ENCODE data around the gene HIVEP3. TPM values are rescaled to one million over a fixed set of nuclear protein-coding genes. Genes with fewer than 3 reads are reported as not detected.

HIVEP3 gene
- total and polyA plus RNA-seq, 5 donors: 6.3 to 7.9 (median 7.2) TPM

DNA sequence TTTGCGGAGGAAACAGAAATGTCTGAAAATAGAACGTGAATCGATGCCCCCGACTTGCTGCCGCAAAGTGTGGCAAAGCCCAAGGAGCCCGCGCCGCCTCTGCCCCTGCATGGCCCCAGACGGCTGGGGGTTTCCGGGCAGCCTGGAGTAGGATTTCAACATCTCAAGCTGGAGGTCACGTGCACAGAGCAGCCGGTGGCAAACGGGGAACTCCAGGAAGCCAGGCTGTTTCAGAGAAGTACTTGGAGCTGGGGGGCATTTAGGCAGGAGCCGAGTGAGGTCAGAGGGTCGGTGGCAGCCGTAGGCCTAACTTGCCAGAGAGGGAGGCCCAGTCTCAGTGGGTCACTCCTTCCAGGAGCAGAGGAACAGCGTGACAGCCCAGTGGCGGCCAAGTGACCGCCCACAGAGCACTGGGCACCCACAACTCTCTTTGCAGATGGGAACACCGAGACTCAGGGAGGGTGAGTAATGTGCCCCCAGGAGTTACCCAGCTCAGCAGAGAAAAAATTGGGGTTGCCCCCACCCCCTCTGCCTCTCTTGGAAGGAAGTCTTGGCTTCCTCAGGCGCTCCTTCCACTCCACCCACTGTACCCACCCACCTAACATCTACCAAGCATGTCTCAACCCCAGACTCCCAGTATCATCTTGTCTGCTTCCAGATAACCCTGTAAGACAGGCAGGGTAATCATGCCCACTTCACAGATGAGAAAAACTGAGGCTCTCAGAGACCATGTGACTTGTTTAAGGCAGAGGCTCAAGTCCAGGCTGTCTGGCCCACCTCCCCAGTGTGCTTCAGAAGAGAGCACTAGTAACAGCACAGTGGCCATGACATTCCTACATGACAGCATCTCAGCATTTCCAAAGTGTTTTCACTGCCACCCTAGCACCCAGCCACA is 179.4 kb downstream of the HIVEP3 start:
- intact Hi-C loops (cut with DNase I): no loop called here
- Histone ChIP-seq H3K27me3 (ENCODE audit: control insufficient read depth, insufficient read depth) (no peaks in the 10 kb centered on the region), H3K9me3 (ENCODE audit: control insufficient read depth, low read length) (no peaks in the 10 kb centered on the region), H3K4me1 (ENCODE audit: control insufficient read depth, insufficient read depth, low read length) (peaks cover 6% of the 10 kb centered on the region), H3K27ac (ENCODE audit: low read length) (no peak overlapping the region), H3K4me3 (ENCODE audit: low read length) (no peak overlapping the region)
- ATAC-seq (peak; percentile 75 to 86), DNase-seq (peak; percentile 74 to 91 (median 91))
- 38% methylated on average over 21 of the region's 21 CpGs for WGBS

GRCh38 chr1:41738475-41738874 is 180.2 kb downstream of the HIVEP3 start:
- 91% methylated on average over 2 of the region's 2 CpGs for WGBS
- H3K27ac ChIP-seq (ENCODE audit: low read length): no peak overlapping the region
- peaks cover 6% of the 10 kb centered on the region for H3K4me1 ChIP-seq (ENCODE audit: control insufficient read depth, insufficient read depth, low read length)
- intact Hi-C loops (cut with DNase I): no loop called here
- H3K27me3 ChIP-seq (ENCODE audit: control insufficient read depth, insufficient read depth): no peaks in the 10 kb centered on the region
- DNase-seq: peak in 1 of 3 donors; percentile 37
- ATAC-seq: no peak
- H3K4me3 ChIP-seq (ENCODE audit: low read length): no peak overlapping the region
- H3K9me3 ChIP-seq (ENCODE audit: control insufficient read depth, low read length): no peaks in the 10 kb centered on the region

DNA sequence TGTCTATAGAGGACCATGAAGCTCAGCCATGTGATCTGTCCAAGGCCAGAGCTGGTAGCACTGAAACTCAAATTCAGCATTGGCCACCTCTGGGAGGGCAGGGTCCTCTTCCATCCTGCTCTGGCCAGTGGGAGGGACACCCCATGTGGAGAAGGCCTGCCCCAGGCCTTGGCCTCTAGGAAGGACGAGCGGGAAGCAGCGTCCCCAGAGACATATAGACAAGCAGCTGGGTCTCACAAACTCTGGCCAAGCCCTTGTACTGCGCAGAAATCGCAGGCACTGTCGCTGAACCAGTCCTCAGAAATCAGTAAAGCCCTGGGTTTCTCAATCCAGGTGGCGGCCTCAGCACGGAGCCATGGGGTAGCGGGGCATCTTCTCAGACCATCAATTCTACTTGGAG is 180.7 kb downstream of the HIVEP3 start:
- no peaks in the 10 kb centered on the region for H3K27me3 ChIP-seq (ENCODE audit: control insufficient read depth, insufficient read depth)
- intact Hi-C loops (cut with DNase I): no loop called here
- WGBS: 91% methylated on average over 9 of the region's 9 CpGs
- H3K4me1 ChIP-seq (ENCODE audit: control insufficient read depth, insufficient read depth, low read length): peaks cover 6% of the 10 kb centered on the region
- no peak overlapping the region for H3K27ac ChIP-seq (ENCODE audit: low read length)
- ATAC-seq: no peak
- peak in 1 of 3 donors; percentile 47 for DNase-seq
- H3K9me3 ChIP-seq (ENCODE audit: control insufficient read depth, low read length): no peaks in the 10 kb centered on the region
- no peak overlapping the region for H3K4me3 ChIP-seq (ENCODE audit: low read length)

DNA sequence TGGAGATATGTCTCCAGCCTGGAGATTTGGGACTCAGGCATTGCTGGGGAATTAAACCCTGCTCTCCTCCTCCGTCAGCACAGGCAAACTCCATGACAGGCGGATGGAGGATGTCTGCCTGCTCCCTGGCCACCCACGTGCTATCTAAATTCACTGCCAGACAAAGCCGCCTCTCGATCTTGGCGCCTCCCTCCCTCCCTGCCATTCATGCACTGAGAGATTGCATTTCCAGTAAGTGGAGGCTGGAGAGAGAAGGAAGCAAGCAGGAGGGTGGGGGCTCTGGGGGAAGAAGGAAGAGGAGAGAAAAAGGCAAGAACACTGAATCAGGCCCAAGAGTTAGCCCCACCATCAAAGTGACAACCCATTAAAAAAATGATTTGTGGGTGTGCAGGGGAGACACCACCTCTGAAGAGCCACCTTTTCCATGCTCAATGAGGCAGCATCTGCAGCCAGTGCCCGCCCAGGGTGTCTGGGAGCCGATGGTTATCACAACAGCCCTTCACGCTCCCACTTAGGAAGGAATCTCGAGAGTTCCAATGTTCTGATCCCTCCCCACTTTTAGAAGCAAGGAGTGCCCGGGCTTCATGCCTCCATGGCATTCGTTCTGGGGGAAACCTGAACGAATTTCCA is 183.0 kb downstream of the HIVEP3 start:
- 54% methylated on average over 13 of the region's 13 CpGs for WGBS
- intact Hi-C loops (cut with DNase I): no loop called here
- no peak overlapping the region for H3K4me3 ChIP-seq (ENCODE audit: low read length)
- peaks cover 6% of the 10 kb centered on the region for H3K4me1 ChIP-seq (ENCODE audit: control insufficient read depth, insufficient read depth, low read length)
- no peaks in the 10 kb centered on the region for H3K27me3 ChIP-seq (ENCODE audit: control insufficient read depth, insufficient read depth)
- ATAC-seq (peak; percentile 30 to 42), DNase-seq (peak; percentile 47 to 80 (median 78))
- H3K9me3 ChIP-seq (ENCODE audit: control insufficient read depth, low read length): no peaks in the 10 kb centered on the region
- H3K27ac ChIP-seq (ENCODE audit: low read length): no peak overlapping the region

DNA sequence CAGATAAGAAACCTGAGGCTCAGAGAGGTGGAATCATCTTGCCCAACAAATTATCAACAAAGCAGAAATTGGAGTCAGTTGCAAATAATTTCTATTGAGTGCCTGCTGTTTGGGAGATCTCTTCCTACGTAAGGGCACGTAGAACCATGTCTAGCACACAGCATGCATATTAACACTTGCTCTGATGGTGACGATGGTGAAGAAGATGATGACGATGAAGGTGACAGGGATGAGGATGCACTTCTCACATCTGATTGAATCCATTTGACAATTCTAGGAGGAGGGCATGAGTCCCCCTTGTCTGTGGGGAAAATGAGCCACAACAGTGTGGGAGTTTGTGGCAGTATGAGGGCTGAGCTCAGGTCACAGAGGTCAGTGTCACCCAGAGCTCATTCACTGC is 183.6 kb downstream of the HIVEP3 start:
- no peak overlapping the region for H3K27ac ChIP-seq (ENCODE audit: low read length)
- ATAC-seq (no peak), DNase-seq (no peak)
- H3K9me3 ChIP-seq (ENCODE audit: control insufficient read depth, low read length): no peaks in the 10 kb centered on the region
- intact Hi-C loops (cut with DNase I): no loop called here
- H3K27me3 ChIP-seq (ENCODE audit: control insufficient read depth, insufficient read depth): no peaks in the 10 kb centered on the region
- H3K4me1 ChIP-seq (ENCODE audit: control insufficient read depth, insufficient read depth, low read length): peaks cover 8% of the 10 kb centered on the region
- no peak overlapping the region for H3K4me3 ChIP-seq (ENCODE audit: low read length)
- WGBS: 85% methylated on average over 4 of the region's 4 CpGs

DNA sequence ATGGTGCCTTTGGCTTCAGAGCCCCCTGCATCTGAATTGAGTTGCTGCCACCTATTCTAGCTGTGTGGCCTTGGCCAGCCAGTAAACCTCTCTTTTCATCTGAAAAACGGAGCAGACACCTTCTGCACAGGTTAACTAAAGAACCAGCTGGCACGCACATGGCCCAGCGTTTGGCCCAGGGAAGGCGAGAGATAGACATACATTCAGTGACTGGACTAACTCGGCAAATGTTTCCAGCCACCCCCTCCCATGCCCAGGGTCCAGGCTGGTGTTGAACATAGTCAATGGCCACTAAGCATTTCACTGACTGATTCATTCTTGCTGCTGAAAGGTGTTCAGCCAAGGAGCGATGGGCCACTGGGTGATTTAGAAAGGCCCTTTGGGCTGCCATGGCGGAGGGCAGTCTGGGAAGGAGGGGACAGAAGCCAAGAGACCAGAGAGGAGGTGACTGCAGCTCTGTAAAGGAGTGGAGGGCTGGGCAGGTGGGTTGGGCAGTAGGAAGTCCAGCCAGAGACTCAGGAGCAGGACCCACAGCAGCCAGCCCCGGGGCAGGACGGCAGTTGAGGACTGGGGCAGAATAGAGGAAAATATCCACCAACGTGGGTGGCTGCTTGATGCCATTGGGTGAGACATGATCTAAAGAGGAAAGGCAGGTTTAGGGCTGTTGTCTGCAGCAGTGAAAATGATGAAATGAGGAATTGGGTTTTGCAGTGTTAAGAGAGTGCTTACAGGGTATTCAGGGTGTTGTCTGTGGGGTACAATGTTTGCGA is 184.3 kb downstream of the HIVEP3 start:
- Histone ChIP-seq H3K9me3 (ENCODE audit: control insufficient read depth, low read length) (no peaks in the 10 kb centered on the region), H3K27me3 (ENCODE audit: control insufficient read depth, insufficient read depth) (no peaks in the 10 kb centered on the region), H3K27ac (ENCODE audit: low read length) (no peak overlapping the region), H3K4me3 (ENCODE audit: low read length) (no peak overlapping the region), H3K4me1 (ENCODE audit: control insufficient read depth, insufficient read depth, low read length) (peaks cover 13% of the 10 kb centered on the region)
- 93% methylated on average over 11 of the region's 11 CpGs for WGBS
- intact Hi-C loops (cut with DNase I): no loop called here
- DNase-seq (peak in 1 of 3 donors; percentile 50), ATAC-seq (no peak)

DNA sequence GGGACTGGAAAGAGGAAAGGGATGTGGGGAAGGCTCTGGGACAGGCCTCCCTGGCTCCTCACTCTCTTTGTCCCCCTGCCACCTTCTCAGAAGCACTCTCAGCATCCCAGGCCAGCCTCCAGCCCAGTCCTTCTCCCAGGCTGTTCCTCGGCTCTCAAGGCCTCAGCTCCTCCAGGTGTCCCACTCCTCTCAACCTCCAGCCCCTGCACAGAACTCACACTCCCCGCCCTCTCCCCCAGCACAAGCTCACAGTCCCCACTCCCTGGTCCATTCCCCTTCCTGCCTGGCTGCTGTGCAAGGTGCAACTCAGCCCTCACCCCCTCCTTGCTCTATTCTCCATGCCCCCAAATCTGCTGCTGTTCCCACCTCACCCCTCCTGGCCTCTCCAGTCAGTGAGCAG is 185.0 kb downstream of the HIVEP3 start:
- DNase-seq (no peak), ATAC-seq (no peak)
- intact Hi-C loops (cut with DNase I): no loop called here
- 97% methylated on average over 2 of the region's 2 CpGs for WGBS
- no peak overlapping the region for H3K4me3 ChIP-seq (ENCODE audit: low read length)
- H3K4me1 ChIP-seq (ENCODE audit: control insufficient read depth, insufficient read depth, low read length): peaks cover 7% of the 10 kb centered on the region
- H3K27me3 ChIP-seq (ENCODE audit: control insufficient read depth, insufficient read depth): no peaks in the 10 kb centered on the region
- no peaks in the 10 kb centered on the region for H3K9me3 ChIP-seq (ENCODE audit: control insufficient read depth, low read length)
- no peak overlapping the region for H3K27ac ChIP-seq (ENCODE audit: low read length)

DNA sequence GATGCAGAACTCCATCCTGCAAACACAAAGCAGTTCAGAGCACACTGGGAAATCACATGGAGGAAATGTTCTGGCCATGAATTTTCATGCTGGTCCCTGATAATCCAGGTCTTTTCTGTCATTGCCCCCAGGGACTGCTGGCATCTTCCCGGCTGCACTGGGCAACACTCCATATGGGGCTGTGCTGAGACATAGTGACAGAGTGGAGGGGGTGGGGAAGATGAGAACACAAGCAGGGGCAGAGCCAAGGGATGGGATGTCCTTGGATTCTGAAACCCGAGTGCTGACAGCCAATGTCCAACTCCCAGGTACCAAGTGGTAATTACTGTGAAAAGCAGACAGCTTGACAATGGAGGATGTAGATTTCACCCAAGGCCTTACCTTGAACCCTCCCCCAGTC is 185.7 kb downstream of the HIVEP3 start:
- WGBS: 50% methylated on average over 2 of the region's 2 CpGs
- no peak overlapping the region for H3K4me3 ChIP-seq (ENCODE audit: low read length)
- no peaks in the 10 kb centered on the region for H3K9me3 ChIP-seq (ENCODE audit: control insufficient read depth, low read length)
- peaks cover 12% of the 10 kb centered on the region for H3K4me1 ChIP-seq (ENCODE audit: control insufficient read depth, insufficient read depth, low read length)
- H3K27ac ChIP-seq (ENCODE audit: low read length): peak overlapping the region; percentile 25
- DNase-seq (peak in 2 of 3 donors; percentile 36 to 70), ATAC-seq (peak; percentile 58 to 69)
- intact Hi-C loops (cut with DNase I): no loop called here
- no peaks in the 10 kb centered on the region for H3K27me3 ChIP-seq (ENCODE audit: control insufficient read depth, insufficient read depth)

DNA sequence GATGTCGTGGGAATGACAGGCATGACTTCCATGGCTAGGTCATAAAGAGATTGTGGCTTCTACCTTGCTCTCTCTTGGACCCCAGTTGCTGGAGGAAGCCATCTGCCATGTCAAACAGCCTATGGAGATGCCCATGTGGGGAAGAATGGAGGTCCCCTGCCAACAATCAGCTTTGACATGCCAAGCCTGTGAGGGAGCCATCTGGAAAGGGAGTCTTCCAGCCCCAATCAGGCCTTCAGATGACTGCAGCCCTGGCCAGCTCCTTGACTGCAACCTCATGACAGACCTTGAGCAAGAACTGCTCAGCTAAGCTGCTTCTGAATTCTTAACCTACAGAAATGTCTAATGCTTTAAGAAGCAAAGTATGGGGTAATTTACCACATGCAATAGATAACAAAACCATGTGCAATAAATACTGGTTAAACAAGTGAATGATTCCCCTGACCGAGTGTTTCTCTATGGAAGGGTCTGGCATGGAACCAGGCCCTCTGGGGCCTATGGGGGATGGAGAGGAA is 187.1 kb downstream of the HIVEP3 start:
- WGBS: 95% methylated on average over 2 of the region's 2 CpGs
- ATAC-seq: no peak
- intact Hi-C loops (cut with DNase I): no loop called here
- Histone ChIP-seq H3K27me3 (ENCODE audit: control insufficient read depth, insufficient read depth) (no peaks in the 10 kb centered on the region), H3K4me1 (ENCODE audit: control insufficient read depth, insufficient read depth, low read length) (peaks cover 14% of the 10 kb centered on the region), H3K4me3 (ENCODE audit: low read length) (no peak overlapping the region), H3K9me3 (ENCODE audit: control insufficient read depth, low read length) (no peaks in the 10 kb centered on the region), H3K27ac (ENCODE audit: low read length) (no peak overlapping the region)
- no peak for DNase-seq

GRCh38 chr1:41730806-41731205 is 187.9 kb downstream of the HIVEP3 start:
- Histone ChIP-seq H3K27ac (ENCODE audit: low read length) (no peak overlapping the region), H3K4me1 (ENCODE audit: control insufficient read depth, insufficient read depth, low read length) (peaks cover 14% of the 10 kb centered on the region), H3K4me3 (ENCODE audit: low read length) (no peak overlapping the region), H3K9me3 (ENCODE audit: control insufficient read depth, low read length) (no peaks in the 10 kb centered on the region), H3K27me3 (ENCODE audit: control insufficient read depth, insufficient read depth) (no peaks in the 10 kb centered on the region)
- no peak for ATAC-seq
- intact Hi-C loops (cut with DNase I): no loop called here
- DNase-seq: no peak
- 91% methylated on average over 4 of the region's 4 CpGs for WGBS

All from right cardiac atrium (tissue), 5 donors.